H1 (cell line): ENCODE results near the gene CRP. TPM values are rescaled to one million over a fixed set of nuclear protein-coding genes. Genes with fewer than 3 reads are reported as not detected.

Experiments
- CTBP2 ChIP-seq: IDR thresholded peaks from 2 replicates; pipeline ENCODE4 v1.7.0; 2011; ENCODE audit warnings: borderline replicate concordance, mild to moderate bottlenecking, moderate library complexity, mixed read lengths, low read length; ENCODE audit not compliant: insufficient read depth, insufficient read length
- RNF2 ChIP-seq: fragments of 200-900, 300-1000 bp; sonication (generic); IDR thresholded peaks from 2 replicates; pipeline ENCODE4 v1.7.1; 2016; ENCODE audit warnings: borderline replicate concordance, low read depth, mild to moderate bottlenecking, antibody characterized with exemption, low read length; ENCODE audit not compliant: poor library complexity, severe bottlenecking; ENCODE audit errors: missing control alignments
- polyA plus RNA-seq, 7 experiments: library from polyadenylated mRNA; depleted of rRNA in 3 of 7; stranded (reverse) in 5 of 7; unstranded in 2 of 7; fragments of >200 nt in 5 of 7; fragments of 200-250 nt in 2 of 7; gene quantifications; 1 replicate in 5 of 7; 2 replicates in 1 of 7; 4 replicates in 1 of 7; pipeline versions ENCODE4 v1.2.1 to v1.2.3, GENCODE V29; 2011 to 2013; ENCODE audit warnings: missing spikeins in 2 of 7, mixed read lengths in 2 of 7
- total RNA-seq: library from RNA; stranded (reverse); fragmentation: NEBNext Ultra II Directional; extraction: Animal tissue kit (Norgen Biotek cat#: 25700); gene quantifications from 2 replicates; pipeline ENCODE4 v1.2.1, GENCODE V29; 2021

The CRP gene
- total and polyA plus RNA-seq, 2 of the 8 experiments (the other 6 are each of a cell fraction or from before 2014, with no cell fraction given) = not detected

DNA sequence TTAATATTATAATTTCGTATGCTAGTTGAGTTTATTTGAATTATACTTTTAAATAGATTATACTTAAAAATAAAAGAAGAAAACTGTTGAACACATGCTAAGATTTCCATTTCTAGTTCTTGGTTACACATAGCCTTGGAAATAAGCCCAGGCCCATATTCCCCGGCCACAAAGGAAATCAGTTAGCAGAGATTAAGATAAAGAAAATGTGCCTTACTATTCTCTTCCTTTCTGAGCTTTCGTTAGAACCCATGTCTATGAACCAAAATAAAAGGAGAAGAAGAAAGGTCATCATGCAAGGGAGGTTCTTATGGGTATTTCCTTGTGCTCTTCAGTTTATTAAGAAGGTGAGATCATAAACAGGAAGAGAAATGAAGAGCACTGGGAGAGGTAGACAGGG, 32.3 kb upstream of the CRP start (continued):
- TF ChIP-seq CTBP2 = no peak
- no peak for TF ChIP-seq RNF2
